Ishikawa (cell line): Measurements from ENCODE around the gene ACSF3.

Experiments used
- CEBPB ChIP-seq: IDR thresholded peaks from 2 replicates; pipeline ENCODE4 v1.6.1; 2012
- CREB1 ChIP-seq: IDR thresholded peaks from 2 replicates; pipeline ENCODE4 v1.6.1; 2012; ENCODE audit warnings: low read depth
- EGR1 ChIP-seq: IDR thresholded peaks from 2 replicates; pipeline ENCODE4 v1.6.1; 2012
- EP300 ChIP-seq: IDR thresholded peaks from 2 replicates; pipeline ENCODE4 v1.6.1; 2012; ENCODE audit warnings: borderline replicate concordance
- FOXM1 ChIP-seq: IDR thresholded peaks from 2 replicates; pipeline ENCODE4 v1.6.1; 2012; ENCODE audit warnings: low read depth, borderline replicate concordance
- NFIC ChIP-seq: IDR thresholded peaks from 2 replicates; pipeline ENCODE4 v1.6.1; 2012
- RAD21 ChIP-seq: IDR thresholded peaks from 2 replicates; pipeline ENCODE4 v1.6.1; 2012; ENCODE audit warnings: low read depth
- REST ChIP-seq: IDR thresholded peaks from 2 replicates; pipeline ENCODE4 v1.6.1; 2012; ENCODE audit warnings: low read depth, mild to moderate bottlenecking
- TAF1 ChIP-seq: IDR thresholded peaks from 2 replicates; pipeline ENCODE4 v1.6.1; 2012; ENCODE audit warnings: low read depth, mild to moderate bottlenecking
- TCF12 ChIP-seq: IDR thresholded peaks from 2 replicates; pipeline ENCODE4 v1.6.1; 2012; ENCODE audit warnings: low read depth
- TEAD4 ChIP-seq: IDR thresholded peaks from 2 replicates; pipeline ENCODE4 v1.6.1; 2012
- YY1 ChIP-seq: IDR thresholded peaks from 2 replicates; pipeline ENCODE4 v1.6.1; 2012; ENCODE audit warnings: low read depth
- ZBTB7A ChIP-seq: IDR thresholded peaks from 2 replicates; pipeline ENCODE4 v1.6.1; 2012; ENCODE audit warnings: low read depth
- TF ChIP-seq, protein P1 (sequence below): IDR thresholded peaks from 2 replicates; pipeline ENCODE4 v1.6.1; 2012
- TF ChIP-seq, protein P2 (sequence below): IDR thresholded peaks from 2 replicates; pipeline ENCODE4 v1.6.1; 2012

ACSF3 gene

GRCh38 chr16:89160977-89161701, 67.5 kb downstream of the ACSF3 start:
- TF ChIP-seq TCF12 (no peak), ZBTB7A (no peak), EGR1 (no peak), EP300 (no peak), FOXM1 (no peak), NFIC (no peak), TEAD4 (no peak), CEBPB (no peak), REST (no peak), RAD21 (no peak), CREB1 (no peak), YY1 (no peak)
- TF ChIP-seq, protein P1, sequence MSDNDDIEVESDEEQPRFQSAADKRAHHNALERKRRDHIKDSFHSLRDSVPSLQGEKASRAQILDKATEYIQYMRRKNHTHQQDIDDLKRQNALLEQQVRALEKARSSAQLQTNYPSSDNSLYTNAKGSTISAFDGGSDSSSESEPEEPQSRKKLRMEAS: no peak

- TF ChIP-seq ZBTB7A (no peak), RAD21 (no peak), TCF12 (no peak), REST (no peak), CEBPB (no peak), FOXM1 (no peak), NFIC (no peak), CREB1 (no peak), EP300 (no peak), TEAD4 (no peak), YY1 (no peak), EGR1 (no peak), TAF1 (no peak)
- TF ChIP-seq, protein P1: no peak
- TF ChIP-seq, protein P2, sequence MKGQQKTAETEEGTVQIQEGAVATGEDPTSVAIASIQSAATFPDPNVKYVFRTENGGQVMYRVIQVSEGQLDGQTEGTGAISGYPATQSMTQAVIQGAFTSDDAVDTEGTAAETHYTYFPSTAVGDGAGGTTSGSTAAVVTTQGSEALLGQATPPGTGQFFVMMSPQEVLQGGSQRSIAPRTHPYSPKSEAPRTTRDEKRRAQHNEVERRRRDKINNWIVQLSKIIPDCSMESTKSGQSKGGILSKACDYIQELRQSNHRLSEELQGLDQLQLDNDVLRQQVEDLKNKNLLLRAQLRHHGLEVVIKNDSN: no peak
Observed at GRCh38 chr16:89161763-89162713, 68.4 kb downstream of the ACSF3 start.

GRCh38 chr16:89163297-89163696, 69.6 kb downstream of the ACSF3 start:
- TF ChIP-seq REST (no peak), TCF12 (no peak), TEAD4 (no peak), FOXM1 (no peak), EP300 (no peak), NFIC (no peak), CEBPB (no peak), RAD21 (no peak), EGR1 (no peak), ZBTB7A (no peak), TAF1 (no peak), YY1 (no peak), CREB1 (no peak)
- TF ChIP-seq, protein P1: no peak
- TF ChIP-seq, protein P2: no peak
